ENCODE measurements around the gene CNST. TPM values are rescaled to one million over a fixed set of nuclear protein-coding genes. Genes with fewer than 3 reads are reported as not detected.

CNST gene
- total RNA-seq, 1 experiment from 2014 or later, result 14.8 TPM

GRCh38 chr1:246526915-246527314 is 39.3 kb upstream of the CNST start:
- Mint-ChIP-seq H3K4me1 (ENCODE audit: low read depth, unreplicated experiment) (no peaks in the 10 kb centered on the region), H3K27ac (ENCODE audit: unreplicated experiment) (no peak overlapping the region), H3K4me3 (ENCODE audit: unreplicated experiment) (no peak overlapping the region), H3K27me3 (ENCODE audit: insufficient read depth, unreplicated experiment) (peaks cover 3% of the 10 kb centered on the region), H3K36me3 (ENCODE audit: insufficient read depth, unreplicated experiment) (no peaks in the 10 kb centered on the region), H3K9me3 (ENCODE audit: unreplicated experiment) (peaks cover 20% of the 10 kb centered on the region)
- ChIA-PET CTCF (no interaction called here), POLR2A (no interaction called here)
- TF ChIP-seq CTCF (IDR thresholded peaks at IDR 0.05; ENCODE audit: insufficient read depth in 1 of 2, low read depth in 1 of 2, low read length in 1 of 2, severe bottlenecking in 1 of 2, unreplicated experiment in 1 of 2), result no peak
- no TSS peak for BruUV-seq (replicated peaks)
- Histone ChIP-seq H3K9me3 (peaks cover 18% of the 10 kb centered on the region), H3K36me3 (ENCODE audit: control insufficient read depth, insufficient read depth, low read length) (no peaks in the 10 kb centered on the region), H3K4me3 (ENCODE audit: low read depth, low read length) (no peak overlapping the region), H3K27me3 (replicated peaks; ENCODE audit: control insufficient read depth, insufficient read depth, low read length) (no peaks in the 10 kb centered on the region; the same call in 1 of the 2 replicates), H3K4me1 (no peaks in the 10 kb centered on the region)
- no peak for DNase-seq
- intact Hi-C loops (cut with micrococcal nuclease; ENCODE audit: unreplicated experiment), result no loop called here

- POLR2A ChIA-PET, result no interaction called here
- CTCF ChIA-PET, result no interaction called here
- Mint-ChIP-seq H3K36me3 (ENCODE audit: insufficient read depth, unreplicated experiment) (no peaks in the 10 kb centered on the region), H3K27ac (ENCODE audit: unreplicated experiment) (no peak overlapping the region), H3K27me3 (ENCODE audit: insufficient read depth, unreplicated experiment) (peaks cover 3% of the 10 kb centered on the region), H3K9me3 (ENCODE audit: unreplicated experiment) (peaks cover 20% of the 10 kb centered on the region), H3K4me3 (ENCODE audit: unreplicated experiment) (no peak overlapping the region), H3K4me1 (ENCODE audit: low read depth, unreplicated experiment) (no peaks in the 10 kb centered on the region)
- no TSS peak for BruUV-seq (replicated peaks)
- H3K9me3 ChIP-seq, result peaks cover 12% of the 10 kb centered on the region
- no peak overlapping the region for H3K4me3 ChIP-seq (ENCODE audit: low read depth, low read length)
- TF ChIP-seq CTCF (IDR thresholded peaks at IDR 0.05; ENCODE audit: insufficient read depth in 1 of 2, low read depth in 1 of 2, low read length in 1 of 2, severe bottlenecking in 1 of 2, unreplicated experiment in 1 of 2), result no peak
- no peaks in the 10 kb centered on the region; the same call in 1 of the 2 replicates for H3K27me3 ChIP-seq (replicated peaks; ENCODE audit: control insufficient read depth, insufficient read depth, low read length)
- intact Hi-C loops (cut with micrococcal nuclease; ENCODE audit: unreplicated experiment), result no loop called here
- DNase-seq, result no peak
- H3K4me1 ChIP-seq, result no peaks in the 10 kb centered on the region
- no peaks in the 10 kb centered on the region for H3K36me3 ChIP-seq (ENCODE audit: control insufficient read depth, insufficient read depth, low read length)
Measured at GRCh38 chr1:246527402-246528088, 38.7 kb upstream of the CNST start.

GRCh38 chr1:246528933-246529731 is 37.1 kb upstream of the CNST start:
- Histone ChIP-seq H3K36me3 (ENCODE audit: control insufficient read depth, insufficient read depth, low read length) (no peaks in the 10 kb centered on the region), H3K27me3 (replicated peaks; ENCODE audit: control insufficient read depth, insufficient read depth, low read length) (no peaks in the 10 kb centered on the region; the same call in 1 of the 2 replicates), H3K4me1 (no peaks in the 10 kb centered on the region), H3K4me3 (ENCODE audit: low read depth, low read length) (no peak overlapping the region), H3K9me3 (peaks cover 9% of the 10 kb centered on the region)
- CTCF ChIA-PET, result no interaction called here
- Mint-ChIP-seq H3K27me3 (ENCODE audit: insufficient read depth, unreplicated experiment) (peaks cover 3% of the 10 kb centered on the region), H3K4me1 (ENCODE audit: low read depth, unreplicated experiment) (no peaks in the 10 kb centered on the region), H3K27ac (ENCODE audit: unreplicated experiment) (no peak overlapping the region), H3K9me3 (ENCODE audit: unreplicated experiment) (peaks cover 20% of the 10 kb centered on the region), H3K36me3 (ENCODE audit: insufficient read depth, unreplicated experiment) (no peaks in the 10 kb centered on the region), H3K4me3 (ENCODE audit: unreplicated experiment) (no peak overlapping the region)
- POLR2A ChIA-PET, result no interaction called here
- no TSS peak for BruUV-seq (replicated peaks)
- no peak for DNase-seq
- intact Hi-C loops (cut with micrococcal nuclease; ENCODE audit: unreplicated experiment), result no loop called here
- no peak for TF ChIP-seq CTCF (IDR thresholded peaks at IDR 0.05; ENCODE audit: insufficient read depth in 1 of 2, low read depth in 1 of 2, low read length in 1 of 2, severe bottlenecking in 1 of 2, unreplicated experiment in 1 of 2)

All from Caco-2 (cell line).